Measurements from ENCODE around the gene WDFY1.

DNA sequence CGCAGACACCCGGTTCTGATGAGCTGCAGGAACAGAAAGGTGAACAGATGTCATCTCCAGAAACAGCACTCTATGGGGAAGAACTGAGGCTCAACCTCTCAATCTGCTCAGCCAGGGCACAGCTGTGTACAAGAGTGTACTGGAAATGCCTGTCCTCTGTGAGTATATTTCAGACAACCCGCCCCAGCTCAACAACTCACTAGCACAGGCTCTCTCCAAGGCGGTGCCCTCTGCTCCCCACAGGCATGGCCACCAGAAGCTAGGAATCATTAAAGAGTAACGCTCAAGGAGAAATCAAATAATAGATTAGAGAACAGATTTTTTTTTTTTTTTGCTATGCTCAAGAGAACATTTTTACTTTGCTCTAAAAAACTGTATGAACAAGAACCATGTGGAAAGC, 43.8 kb downstream of the WDFY1 start:
- TF ChIP-seq, protein P1, sequence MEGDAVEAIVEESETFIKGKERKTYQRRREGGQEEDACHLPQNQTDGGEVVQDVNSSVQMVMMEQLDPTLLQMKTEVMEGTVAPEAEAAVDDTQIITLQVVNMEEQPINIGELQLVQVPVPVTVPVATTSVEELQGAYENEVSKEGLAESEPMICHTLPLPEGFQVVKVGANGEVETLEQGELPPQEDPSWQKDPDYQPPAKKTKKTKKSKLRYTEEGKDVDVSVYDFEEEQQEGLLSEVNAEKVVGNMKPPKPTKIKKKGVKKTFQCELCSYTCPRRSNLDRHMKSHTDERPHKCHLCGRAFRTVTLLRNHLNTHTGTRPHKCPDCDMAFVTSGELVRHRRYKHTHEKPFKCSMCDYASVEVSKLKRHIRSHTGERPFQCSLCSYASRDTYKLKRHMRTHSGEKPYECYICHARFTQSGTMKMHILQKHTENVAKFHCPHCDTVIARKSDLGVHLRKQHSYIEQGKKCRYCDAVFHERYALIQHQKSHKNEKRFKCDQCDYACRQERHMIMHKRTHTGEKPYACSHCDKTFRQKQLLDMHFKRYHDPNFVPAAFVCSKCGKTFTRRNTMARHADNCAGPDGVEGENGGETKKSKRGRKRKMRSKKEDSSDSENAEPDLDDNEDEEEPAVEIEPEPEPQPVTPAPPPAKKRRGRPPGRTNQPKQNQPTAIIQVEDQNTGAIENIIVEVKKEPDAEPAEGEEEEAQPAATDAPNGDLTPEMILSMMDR (IDR thresholded peaks at IDR 0.05) = no peak
- no peak for TF ChIP-seq POLR2A (IDR thresholded peaks at IDR 0.05)
